ENCODE results near the gene KCNMA1.

The KCNMA1 gene

DNA sequence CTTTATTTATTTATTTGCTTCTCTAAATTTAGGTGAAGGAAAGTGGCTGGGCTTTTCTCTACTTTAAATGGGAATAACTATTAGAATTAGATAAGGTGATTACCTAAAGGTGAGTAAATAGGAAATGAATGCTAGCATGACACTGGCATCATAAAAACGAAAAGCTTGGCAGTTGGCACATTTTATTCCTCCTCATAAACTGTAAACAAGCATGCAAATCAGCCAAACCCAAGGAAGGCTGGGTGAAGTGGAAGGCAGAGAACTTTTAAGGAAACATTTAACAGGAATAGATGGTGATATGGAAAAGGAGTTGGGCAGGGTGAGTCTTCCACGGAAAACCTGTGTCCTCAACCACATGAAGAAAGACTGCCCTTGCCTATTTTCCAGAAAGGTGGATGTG is 669.1 kb downstream of the KCNMA1 start:
- TF ChIP-seq MAX (IDR thresholded peaks at IDR 0.05) (no peak), TAF1 (IDR thresholded peaks at IDR 0.05; ENCODE audit: low read depth) (no peak), RAD21 (IDR thresholded peaks at IDR 0.05; ENCODE audit: low read depth) (no peak), YY1 (IDR thresholded peaks at IDR 0.05; ENCODE audit: low read depth) (no peak), TEAD4 (IDR thresholded peaks at IDR 0.05) (no peak), REST (IDR thresholded peaks at IDR 0.05; ENCODE audit: low read depth) (no peak), CREB1 (IDR thresholded peaks at IDR 0.05; ENCODE audit: low read depth) (no peak), NFIC (IDR thresholded peaks at IDR 0.05) (no peak)

DNA sequence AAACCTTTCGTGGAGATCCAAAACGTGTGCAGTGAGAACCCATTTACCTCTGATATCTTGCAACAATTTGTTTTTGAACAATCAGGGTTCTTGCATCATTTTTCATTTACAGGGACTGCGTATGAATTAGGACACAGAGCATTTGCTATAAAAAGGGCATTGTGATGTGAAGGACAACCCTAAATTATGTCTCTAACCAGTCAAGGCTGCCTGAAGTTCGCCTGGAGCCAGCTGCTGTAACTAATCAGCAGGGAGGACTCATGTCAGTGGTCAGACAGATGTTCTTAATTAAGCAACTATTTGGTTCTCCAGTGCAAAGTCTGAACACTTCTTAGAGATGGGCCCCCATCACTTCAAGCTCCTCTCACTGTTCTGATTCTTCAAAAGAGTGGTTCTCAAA is 674.8 kb downstream of the KCNMA1 start:
- TF ChIP-seq USF1 (IDR thresholded peaks at IDR 0.05) (no peak), EP300 (IDR thresholded peaks at IDR 0.05; ENCODE audit: borderline replicate concordance) (no peak), TEAD4 (IDR thresholded peaks at IDR 0.05) (no peak), EGR1 (IDR thresholded peaks at IDR 0.05) (no peak), CEBPB (IDR thresholded peaks at IDR 0.05) (no peak), MAX (IDR thresholded peaks at IDR 0.05) (no peak), RAD21 (IDR thresholded peaks at IDR 0.05; ENCODE audit: low read depth) (no peak), YY1 (IDR thresholded peaks at IDR 0.05; ENCODE audit: low read depth) (no peak), TAF1 (IDR thresholded peaks at IDR 0.05; ENCODE audit: low read depth) (no peak), CREB1 (IDR thresholded peaks at IDR 0.05; ENCODE audit: low read depth) (no peak), NFIC (IDR thresholded peaks at IDR 0.05) (no peak), REST (IDR thresholded peaks at IDR 0.05; ENCODE audit: low read depth) (no peak), FOXM1 (IDR thresholded peaks at IDR 0.05; ENCODE audit: borderline replicate concordance, low read depth) (no peak), ZBTB7A (IDR thresholded peaks at IDR 0.05; ENCODE audit: low read depth) (no peak), TCF12 (IDR thresholded peaks at IDR 0.05; ENCODE audit: low read depth) (no peak)

GRCh38 chr10:76961841-76962240 is 675.8 kb downstream of the KCNMA1 start:
- TF ChIP-seq TEAD4 (IDR thresholded peaks at IDR 0.05), result no peak
- TF ChIP-seq YY1 (IDR thresholded peaks at IDR 0.05; ENCODE audit: low read depth), result no peak
- TF ChIP-seq FOXM1 (IDR thresholded peaks at IDR 0.05; ENCODE audit: borderline replicate concordance, low read depth), result no peak

- TF ChIP-seq REST (IDR thresholded peaks at IDR 0.05; ENCODE audit: low read depth) (no peak), TEAD4 (IDR thresholded peaks at IDR 0.05) (no peak), USF1 (IDR thresholded peaks at IDR 0.05) (no peak), FOXM1 (IDR thresholded peaks at IDR 0.05; ENCODE audit: borderline replicate concordance, low read depth) (no peak), EGR1 (IDR thresholded peaks at IDR 0.05) (no peak), ZBTB7A (IDR thresholded peaks at IDR 0.05; ENCODE audit: low read depth) (no peak), EP300 (IDR thresholded peaks at IDR 0.05; ENCODE audit: borderline replicate concordance) (no peak), NFIC (IDR thresholded peaks at IDR 0.05) (no peak), TCF12 (IDR thresholded peaks at IDR 0.05; ENCODE audit: low read depth) (no peak), YY1 (IDR thresholded peaks at IDR 0.05; ENCODE audit: low read depth) (no peak)
Measured at GRCh38 chr10:76959111-76959510, 678.5 kb downstream of the KCNMA1 start.

GRCh38 chr10:76954838-76955237 is 682.8 kb downstream of the KCNMA1 start:
- TF ChIP-seq TCF12 (IDR thresholded peaks at IDR 0.05; ENCODE audit: low read depth), result no peak
- no peak for TF ChIP-seq ZBTB7A (IDR thresholded peaks at IDR 0.05; ENCODE audit: low read depth)
- TF ChIP-seq REST (IDR thresholded peaks at IDR 0.05; ENCODE audit: low read depth), result no peak
- TF ChIP-seq NFIC (IDR thresholded peaks at IDR 0.05), result no peak

Measured in Ishikawa (cell line).